ENCODE data around the gene TMA7.

- TF ChIP-seq POLR2A (IDR thresholded peaks at IDR 0.05; ENCODE audit: low read depth, low read length) (no peak; the same call in 1 of the 2 replicates), TAF1 (IDR thresholded peaks at IDR 0.05; ENCODE audit: borderline replicate concordance, low read depth, low read length) (no peak), POLR2AphosphoS5 (IDR thresholded peaks at IDR 0.05; ENCODE audit: low read depth, low read length) (peak; percentile 74; the same call in 1 of the 2 replicates)
Measured at GRCh38 chr3:48468329-48468731, 28.3 kb downstream of the TMA7 start.

Measured in GM12892 (cell line).